GM12864 (cell line): Measurements from ENCODE around the gene SH3PXD2A.

Source experiments
- DNase-seq: peaks from one replicate; pipeline ENCODE4 v3.0.0-alpha.2; 2011; ENCODE audit warnings: low read depth
- H3K4me3 ChIP-seq: 2 replicates; pipeline ENCODE4 v1.5.1; 2011; ENCODE audit warnings: mild to moderate bottlenecking, low read depth, low read length, control low read depth
- TF ChIP-seq, protein P1 (sequence below): IDR thresholded peaks from 2 replicates; pipeline ENCODE4 v1.5.1; 2011; ENCODE audit warnings: low read depth, mild to moderate bottlenecking, moderate library complexity, low read length, control low read depth, inconsistent platforms; ENCODE audit errors: missing control alignments

Gene SH3PXD2A

DNA sequence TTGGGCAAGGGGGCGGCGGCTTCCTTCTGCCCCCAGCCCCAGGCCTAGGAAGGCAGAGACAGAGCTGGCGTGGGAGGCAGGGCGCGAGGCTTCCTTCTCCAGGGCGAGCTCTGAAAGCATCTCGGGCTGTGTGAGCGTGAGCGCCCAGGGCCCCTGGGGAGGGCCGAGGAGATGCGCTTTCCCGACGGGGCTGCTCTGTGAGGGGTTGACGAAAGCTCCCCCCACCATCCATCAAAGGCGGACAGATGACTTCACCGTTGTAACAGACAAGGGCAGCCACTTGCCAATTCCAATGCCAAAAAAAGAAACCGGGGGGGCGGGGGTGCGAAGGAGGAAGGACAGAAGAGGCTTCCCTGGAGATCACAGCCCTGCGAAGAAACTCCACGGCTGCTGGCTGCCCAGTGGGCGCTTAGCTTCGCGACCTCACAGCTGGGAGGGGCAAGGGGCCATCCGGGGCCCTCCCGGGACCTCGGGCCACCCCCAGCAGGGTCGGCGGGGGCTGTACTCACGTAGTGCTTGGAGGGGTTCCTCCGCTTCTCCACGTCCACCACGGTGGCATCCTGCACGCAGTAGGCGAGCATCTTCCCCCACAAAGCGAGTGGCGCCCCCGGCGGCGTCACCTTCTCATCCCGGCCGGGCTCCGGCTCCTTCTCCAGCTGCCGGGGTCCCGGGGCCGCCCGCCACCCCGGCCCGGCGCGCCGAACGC is 537 bp downstream of the SH3PXD2A start:
- TF ChIP-seq, protein P1, sequence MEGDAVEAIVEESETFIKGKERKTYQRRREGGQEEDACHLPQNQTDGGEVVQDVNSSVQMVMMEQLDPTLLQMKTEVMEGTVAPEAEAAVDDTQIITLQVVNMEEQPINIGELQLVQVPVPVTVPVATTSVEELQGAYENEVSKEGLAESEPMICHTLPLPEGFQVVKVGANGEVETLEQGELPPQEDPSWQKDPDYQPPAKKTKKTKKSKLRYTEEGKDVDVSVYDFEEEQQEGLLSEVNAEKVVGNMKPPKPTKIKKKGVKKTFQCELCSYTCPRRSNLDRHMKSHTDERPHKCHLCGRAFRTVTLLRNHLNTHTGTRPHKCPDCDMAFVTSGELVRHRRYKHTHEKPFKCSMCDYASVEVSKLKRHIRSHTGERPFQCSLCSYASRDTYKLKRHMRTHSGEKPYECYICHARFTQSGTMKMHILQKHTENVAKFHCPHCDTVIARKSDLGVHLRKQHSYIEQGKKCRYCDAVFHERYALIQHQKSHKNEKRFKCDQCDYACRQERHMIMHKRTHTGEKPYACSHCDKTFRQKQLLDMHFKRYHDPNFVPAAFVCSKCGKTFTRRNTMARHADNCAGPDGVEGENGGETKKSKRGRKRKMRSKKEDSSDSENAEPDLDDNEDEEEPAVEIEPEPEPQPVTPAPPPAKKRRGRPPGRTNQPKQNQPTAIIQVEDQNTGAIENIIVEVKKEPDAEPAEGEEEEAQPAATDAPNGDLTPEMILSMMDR = no peak
- no peak for DNase-seq
- no peak overlapping the region for H3K4me3 ChIP-seq

DNA sequence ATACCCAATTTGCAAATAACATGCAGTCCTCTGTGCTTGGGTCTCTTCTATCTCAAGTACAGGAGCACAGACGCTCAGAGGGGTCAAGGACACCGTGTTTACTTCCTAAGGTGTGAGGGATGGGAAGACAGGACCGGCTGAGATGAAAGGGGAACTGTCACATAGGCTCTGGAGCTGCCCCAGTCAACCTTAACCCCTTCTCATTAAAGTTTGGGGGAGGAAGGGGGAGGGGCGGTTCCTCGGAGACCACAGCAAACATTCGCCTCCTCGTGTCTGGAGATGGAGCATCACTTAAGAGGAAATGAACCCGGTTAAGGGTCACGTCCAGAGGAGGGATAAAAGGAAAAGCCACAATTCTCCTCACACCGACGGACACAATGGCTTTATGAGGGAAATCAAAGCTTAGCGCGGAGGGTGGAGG is 1.1 kb downstream of the SH3PXD2A start:
- DNase-seq = no peak
- H3K4me3 ChIP-seq = no peak overlapping the region
- TF ChIP-seq, protein P1 = no peak

DNA sequence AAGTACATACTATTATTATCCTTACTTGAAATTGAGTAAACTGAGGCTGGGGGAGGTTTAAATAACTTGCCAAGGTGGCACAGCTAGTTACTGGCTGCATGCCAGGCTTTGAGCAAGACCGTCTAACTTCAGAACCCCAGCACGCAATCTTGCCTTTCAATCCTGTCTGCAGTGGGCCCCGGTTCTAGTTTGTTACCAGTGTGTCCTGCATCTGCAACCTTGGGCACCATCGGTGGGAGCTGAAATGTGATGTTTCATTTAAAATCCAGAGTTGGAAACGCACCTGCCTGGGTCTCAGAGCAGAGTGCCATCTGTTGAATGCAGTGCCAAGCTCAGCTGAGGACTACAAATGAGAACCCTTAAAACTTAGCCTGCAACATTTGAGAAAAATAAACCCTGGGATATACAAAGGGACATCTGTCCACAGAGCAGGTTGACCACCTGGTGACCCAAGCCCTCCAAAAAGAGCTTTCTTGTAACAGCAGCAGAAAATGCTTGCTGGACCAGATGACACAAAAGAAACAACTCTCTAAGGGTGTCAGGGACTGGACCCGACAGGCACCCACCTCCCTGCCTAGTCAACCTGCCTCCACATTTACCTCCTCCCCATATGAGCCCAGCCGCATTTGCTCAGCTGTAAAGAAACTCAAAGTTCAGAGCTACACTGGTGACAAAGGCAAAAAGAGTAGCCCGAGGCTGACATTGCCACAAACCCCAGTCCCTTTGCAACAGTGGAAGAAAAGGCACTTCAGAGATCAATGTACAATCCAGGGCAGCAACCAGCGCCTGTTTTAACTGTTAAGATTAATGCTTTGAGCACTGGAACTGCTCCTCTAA is 1.7 kb downstream of the SH3PXD2A start:
- H3K4me3 ChIP-seq = no peak overlapping the region
- TF ChIP-seq, protein P1 = no peak
- no peak for DNase-seq

- TF ChIP-seq, protein P1 = no peak
- no peak overlapping the region for H3K4me3 ChIP-seq
- DNase-seq = no peak
These were observed 2.5 kb downstream of the SH3PXD2A start for GRCh38 chr10:103852856-103853255.

DNA sequence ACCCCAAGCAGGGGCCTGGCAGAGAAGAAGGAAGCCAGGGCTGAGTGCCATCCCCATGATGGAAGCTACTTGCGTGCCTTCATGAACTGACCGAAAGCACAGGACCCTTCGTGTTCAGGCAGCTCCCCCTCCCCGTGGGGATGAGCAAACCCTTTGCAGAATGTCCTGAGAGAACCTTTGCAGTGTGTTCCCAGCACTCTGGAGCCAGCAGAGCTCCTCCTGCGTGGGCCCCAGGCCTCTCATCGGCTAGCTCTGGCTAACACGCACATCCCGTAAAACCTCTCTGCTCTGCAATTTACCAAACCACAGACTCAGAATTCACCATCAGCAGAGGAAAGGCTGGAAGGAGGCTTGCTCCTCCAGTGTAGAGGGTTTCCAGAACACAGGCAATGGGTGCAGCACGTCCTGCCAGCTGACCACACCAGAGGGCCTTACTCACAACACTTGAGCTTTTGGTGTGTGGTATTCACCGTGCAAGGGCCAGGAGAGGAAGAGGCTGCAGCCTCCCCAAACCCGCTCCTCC is 3.1 kb downstream of the SH3PXD2A start:
- no peak for DNase-seq
- no peak overlapping the region for H3K4me3 ChIP-seq
- TF ChIP-seq, protein P1 = no peak

DNA sequence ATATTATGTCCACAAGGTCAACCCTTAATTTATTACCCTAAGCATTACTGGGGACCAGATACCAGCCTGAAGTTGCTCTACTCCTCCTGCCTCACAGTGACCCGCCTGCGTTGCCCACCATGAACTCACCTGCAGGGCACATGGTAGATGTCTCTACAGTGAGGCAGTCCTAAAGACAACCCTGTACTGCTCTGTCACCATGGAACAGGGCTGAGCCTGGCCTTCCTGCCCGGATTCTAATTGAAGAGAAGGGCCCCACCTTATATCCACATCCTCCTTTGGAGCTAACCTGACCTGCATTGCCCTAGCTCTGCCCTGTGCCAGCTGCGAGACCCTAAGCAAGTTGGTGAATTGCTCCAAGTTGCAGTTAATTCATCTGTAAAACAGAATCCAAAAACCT is 4.1 kb downstream of the SH3PXD2A start:
- DNase-seq = no peak
- H3K4me3 ChIP-seq = no peak overlapping the region
- TF ChIP-seq, protein P1 = no peak
